HG02610 (cell line): Measurements from ENCODE around the gene S1PR5.
A peak's percentile ranks its signal among the peaks of the same experiment; 100 is the strongest.

Experiments used
- ATAC-seq: cut with Tn5 transposase; IDR thresholded peaks from one replicate; pipeline ENCODE4 v1.9.1; 2021; ENCODE audit warnings: mild to moderate bottlenecking, moderate library complexity; ENCODE audit not compliant: unreplicated experiment

The S1PR5 gene

GRCh38 chr19:10516671-10517286, 468 bp downstream of the S1PR5 start:
- ATAC-seq, result no peak

- ATAC-seq, result no peak
Measured at GRCh38 chr19:10516064-10516385, 1.2 kb downstream of the S1PR5 start.

GRCh38 chr19:10514211-10515145, 2.8 kb downstream of the S1PR5 start:
- no peak for ATAC-seq

GRCh38 chr19:10513223-10513622, 4.0 kb downstream of the S1PR5 start:
- no peak for ATAC-seq

- ATAC-seq, result no peak
Measured at GRCh38 chr19:10510301-10510802, 6.9 kb downstream of the S1PR5 start.

DNA sequence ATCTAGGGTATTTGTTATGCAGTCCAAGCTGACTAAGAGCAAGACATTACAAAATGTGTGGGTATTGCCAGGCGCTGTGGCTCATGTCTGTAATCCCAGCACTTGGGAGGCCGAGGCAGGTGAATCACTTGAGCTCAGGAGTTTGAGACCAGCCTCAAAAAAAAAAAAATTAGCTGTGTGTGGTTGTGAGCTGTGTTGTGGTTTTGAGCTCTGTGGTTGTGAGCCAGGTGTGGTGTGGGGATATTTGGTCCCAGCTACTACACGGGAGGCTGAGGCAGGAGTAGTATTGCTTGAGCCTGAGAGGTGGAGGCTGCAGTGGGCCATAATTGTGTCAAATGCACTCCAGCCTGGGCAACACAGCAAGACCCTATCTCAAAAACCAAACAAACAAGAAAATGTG, 8.5 kb downstream of the S1PR5 start:
- no peak for ATAC-seq

GRCh38 chr19:10508036-10508435, 9.2 kb downstream of the S1PR5 start:
- ATAC-seq, result no peak

GRCh38 chr19:10505583-10506229, 11.5 kb downstream of the S1PR5 start:
- no peak for ATAC-seq

DNA sequence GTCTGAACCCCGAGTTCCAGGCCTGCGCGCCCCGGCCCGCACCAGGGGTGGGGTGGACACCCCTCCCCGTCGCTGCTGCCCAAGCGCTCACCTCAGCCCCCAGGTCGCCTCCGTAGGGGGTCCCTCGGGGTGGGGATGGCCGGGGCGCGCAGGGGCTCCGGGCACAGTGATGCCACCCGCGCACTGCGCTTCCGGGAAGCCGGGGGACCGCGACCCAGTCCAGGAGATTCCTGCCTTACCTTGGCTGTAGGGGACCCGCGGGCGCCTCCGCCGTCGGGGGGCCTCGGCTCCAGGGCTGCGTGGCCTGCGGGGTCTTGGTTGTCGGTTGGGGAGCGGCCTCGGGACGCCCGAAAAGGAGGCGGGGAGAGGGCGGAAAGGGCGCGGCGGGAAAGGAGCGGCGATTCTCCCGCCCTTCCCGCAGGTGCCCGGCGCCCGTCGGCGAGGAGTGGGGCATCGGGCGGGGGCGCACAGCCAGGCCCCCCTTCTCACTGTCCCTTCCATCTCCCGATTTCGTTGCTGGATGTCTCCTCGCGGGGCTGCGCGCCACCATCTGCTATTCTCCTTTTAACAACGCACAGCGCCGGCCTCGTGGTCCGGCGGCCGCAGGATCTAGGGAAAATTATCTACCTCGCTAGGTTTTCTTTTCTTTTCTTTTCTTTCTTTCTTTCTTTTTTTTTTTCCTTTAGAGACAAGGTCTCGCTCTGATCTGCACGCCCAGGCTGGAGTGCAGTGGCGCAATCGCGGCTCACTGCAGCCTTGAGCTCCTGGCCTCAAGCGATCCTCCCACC, 14.1 kb downstream of the S1PR5 start, which contains the start of gene KEAP1:
TSS of gene KEAP1 (minus strand) at position 355 of the 788 bp plus-strand sequence. CDS start 3,323 bp downstream, outside the sequence.
- peak; percentile 24 for ATAC-seq

GRCh38 chr19:10502524-10503001, 14.7 kb downstream of the S1PR5 start:
- ATAC-seq, result peak; percentile 82

DNA sequence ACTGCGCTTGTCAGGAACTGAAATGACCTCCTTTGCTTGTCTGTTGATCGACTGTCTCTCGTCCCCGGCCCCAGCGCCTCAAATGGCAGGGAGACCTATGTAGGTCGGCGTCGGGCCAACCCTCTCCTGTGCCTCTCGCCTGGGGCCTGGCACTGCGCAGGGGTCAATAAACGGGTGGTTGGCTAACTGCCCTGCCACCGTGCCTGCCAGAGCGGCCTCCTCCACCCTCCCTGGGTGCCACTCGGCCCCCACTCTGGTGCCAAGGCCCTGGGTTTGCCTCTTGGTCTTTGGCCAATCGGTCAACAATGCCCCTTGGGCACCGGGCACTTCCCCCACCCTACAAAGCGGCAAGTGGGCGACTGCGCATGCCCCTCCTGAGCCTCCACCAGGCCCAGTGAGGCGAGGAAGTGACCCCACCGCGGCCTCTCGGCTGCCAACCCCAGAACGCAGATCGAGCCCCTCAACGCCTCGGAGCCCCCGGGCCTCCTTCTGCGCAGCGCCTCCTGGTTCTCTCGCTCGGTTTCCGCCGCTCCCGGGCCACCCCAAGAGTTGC, 15.2 kb downstream of the S1PR5 start:
- peak; percentile 26 for ATAC-seq

DNA sequence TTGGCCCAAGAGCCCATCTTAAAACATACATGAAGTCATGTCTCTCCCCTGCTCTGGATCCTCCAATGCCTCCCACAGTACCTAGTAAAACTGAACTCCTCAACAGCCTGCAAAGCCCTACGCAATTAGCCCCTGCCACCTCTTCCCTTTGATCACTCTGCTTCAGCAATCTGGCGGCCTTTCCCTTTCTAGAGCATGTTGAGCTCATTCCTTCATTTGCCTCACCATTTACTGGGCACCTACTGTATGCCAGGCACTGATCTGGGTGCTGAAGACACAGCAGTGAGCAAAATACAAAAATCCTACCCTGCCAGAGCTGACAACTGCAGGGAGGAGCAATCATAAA, 17.0 kb downstream of the S1PR5 start:
- no peak for ATAC-seq

DNA sequence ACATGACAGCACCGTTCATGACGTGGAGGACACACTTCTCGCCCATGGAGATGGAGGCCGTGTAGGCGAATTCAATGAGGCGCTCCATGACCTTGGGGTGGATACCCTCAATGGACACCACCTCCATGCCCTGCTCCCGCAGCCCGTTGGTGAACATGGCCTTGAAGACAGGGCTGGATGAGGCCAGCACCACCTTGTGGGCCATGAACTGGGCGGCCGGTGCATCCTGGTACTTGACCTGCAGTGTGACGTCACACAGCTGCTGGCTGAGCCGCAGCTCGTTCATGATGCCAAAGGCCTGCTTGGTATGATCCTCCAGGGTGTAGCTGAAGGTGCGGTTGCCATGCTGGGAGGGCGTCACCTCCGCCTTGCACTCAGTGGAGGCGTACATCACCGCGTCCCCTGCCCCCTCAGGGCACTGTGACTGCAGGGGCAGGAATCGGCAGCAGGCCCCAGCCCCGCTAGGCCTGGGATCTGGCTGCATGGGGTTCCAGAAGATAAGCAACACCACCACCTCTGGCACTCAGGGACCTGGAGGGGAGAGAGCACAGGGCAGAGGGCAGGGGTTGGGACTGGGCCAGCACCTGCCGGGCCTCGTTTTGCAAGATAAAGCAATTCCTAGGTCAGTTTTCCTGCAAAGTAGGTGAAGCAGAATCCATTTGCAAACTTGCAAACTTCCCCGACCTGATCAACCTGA, 17.5 kb downstream of the S1PR5 start:
- no peak for ATAC-seq

- ATAC-seq, result no peak
Measured at GRCh38 chr19:10497371-10497770, 19.9 kb downstream of the S1PR5 start.

GRCh38 chr19:10491472-10492047, 25.7 kb downstream of the S1PR5 start:
- ATAC-seq, result no peak

DNA sequence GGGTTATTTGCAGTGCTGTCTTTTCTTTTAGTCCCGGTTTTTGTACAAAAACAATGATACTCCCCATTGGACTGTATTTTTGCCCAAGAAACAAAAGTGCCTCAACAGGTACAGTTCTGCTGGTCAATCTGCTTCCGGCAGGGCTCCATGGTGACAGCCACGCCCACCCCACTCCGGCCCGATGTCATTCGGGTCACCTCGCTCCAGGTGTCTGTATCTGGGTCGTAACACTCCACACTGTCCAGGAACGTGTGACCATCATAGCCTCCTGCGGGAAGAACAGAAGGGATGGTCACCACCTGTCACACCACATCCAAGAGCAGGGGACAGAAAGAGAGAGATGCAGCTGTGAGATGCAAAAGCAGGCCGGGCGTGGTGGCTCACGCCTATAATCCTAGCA, 30.7 kb downstream of the S1PR5 start:
- ATAC-seq, result no peak

DNA sequence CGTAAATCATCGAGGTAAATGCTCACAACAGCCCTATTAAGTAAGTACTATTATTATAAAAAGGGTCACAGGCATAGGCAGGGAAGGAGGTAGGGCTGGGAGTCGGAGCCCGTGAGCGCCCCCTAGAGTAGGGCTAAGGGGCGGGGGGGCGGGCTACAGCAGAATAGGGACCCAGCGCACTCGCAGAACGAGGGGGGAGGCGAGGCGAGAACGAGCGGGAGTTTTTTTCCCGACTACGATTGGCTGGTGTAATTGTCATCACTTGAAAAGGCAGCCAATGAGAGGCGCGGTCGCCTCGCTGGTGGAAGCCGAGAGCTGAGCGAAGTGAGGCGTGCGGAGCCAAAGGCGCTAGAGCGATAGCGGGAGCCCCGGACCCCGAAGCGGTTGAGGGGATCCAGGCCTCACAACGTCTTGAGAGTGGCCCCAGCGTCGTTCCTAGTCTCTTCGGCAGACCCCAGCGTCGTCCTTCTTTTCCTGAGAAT, 38.3 kb downstream of the S1PR5 start:
- ATAC-seq, result no peak

DNA sequence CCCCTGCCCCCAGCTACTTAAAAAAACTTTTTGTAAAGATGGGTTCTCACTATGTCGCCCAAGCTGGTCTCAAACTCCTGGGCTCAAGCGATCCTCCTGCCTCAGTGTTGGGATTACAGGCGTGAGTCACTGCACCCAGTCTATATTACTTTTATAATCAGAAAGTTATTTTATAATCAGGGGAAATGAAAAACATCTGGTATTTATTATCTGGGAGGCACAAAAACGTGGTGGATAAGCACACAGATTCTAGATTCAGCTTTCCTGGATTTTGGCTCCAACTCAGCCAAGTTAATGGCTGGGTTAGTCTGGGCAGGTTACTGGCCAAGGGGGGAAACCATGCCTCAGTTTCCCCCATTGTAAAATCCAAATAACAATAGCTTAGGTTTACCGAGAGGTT, 38.8 kb downstream of the S1PR5 start:
- no peak for ATAC-seq

DNA sequence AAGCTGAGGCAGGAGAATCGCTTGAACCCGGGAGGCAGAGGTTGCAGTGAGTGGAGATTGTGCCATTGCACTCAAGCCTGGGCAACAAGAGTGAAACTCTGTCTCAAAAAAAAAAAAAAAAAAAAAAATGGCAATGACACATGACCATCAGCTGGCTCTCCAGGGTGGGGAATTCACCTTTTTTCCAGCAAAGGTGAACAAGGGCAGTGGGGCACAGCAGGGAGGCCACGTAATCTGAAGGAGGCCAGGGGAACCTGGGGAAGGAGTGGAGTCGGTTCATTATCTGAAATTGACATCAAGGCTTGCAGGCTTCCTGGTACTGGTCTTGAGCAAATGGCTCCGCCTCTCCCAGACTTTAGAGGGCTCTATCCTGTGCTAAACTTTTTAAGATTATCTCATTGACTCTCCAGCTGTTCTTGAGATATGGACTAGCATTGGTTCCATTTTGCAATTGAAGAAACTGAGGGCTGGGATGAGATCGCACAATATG, 42.2 kb downstream of the S1PR5 start:
- no peak for ATAC-seq
